GM12891 (cell line): ENCODE data around the gene FAM118B.

Experiments
- POLR2A ChIP-seq: IDR thresholded peaks from 2 replicates; pipeline ENCODE4 v1.6.1; 2011; ENCODE audit warnings: low read depth, low read length, control low read depth
- POLR2AphosphoS5 ChIP-seq: IDR thresholded peaks from 2 replicates; pipeline ENCODE4 v1.6.1; 2011; ENCODE audit warnings: low read depth, low read length, control low read depth
- SPI1 ChIP-seq: IDR thresholded peaks from 2 replicates; pipeline ENCODE4 v1.6.1; 2011; ENCODE audit warnings: low read depth, low read length, control low read depth
- TAF1 ChIP-seq: IDR thresholded peaks from 2 replicates; pipeline ENCODE4 v1.6.1; 2011; ENCODE audit warnings: low read depth, low read length, control low read depth

DNA sequence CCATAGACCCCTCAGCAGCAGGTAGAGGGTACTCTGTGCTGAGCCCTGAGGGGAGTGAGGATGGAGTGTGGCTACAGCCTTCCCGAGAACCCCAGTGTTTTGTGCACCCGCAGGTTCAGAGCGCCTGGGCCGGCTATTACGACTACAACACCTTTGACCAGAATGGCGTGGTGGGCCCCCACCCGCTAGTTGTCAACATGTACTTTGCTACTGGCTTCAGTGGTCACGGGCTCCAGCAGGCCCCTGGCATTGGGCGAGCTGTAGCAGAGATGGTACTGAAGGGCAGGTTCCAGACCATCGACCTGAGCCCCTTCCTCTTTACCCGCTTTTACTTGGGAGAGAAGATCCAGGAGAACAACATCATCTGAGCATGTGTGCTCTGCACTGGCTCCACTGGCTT is 65.7 kb downstream of the FAM118B start:
- TF ChIP-seq TAF1 (no peak), POLR2A (no peak), SPI1 (no peak), POLR2AphosphoS5 (no peak)
